HG03442 (cell line): ENCODE results near the gene CYP39A1.

Experiments used
- ATAC-seq: cut with Tn5 transposase; IDR thresholded peaks from one replicate; pipeline ENCODE4 v1.9.1; 2021; ENCODE audit warnings: mild to moderate bottlenecking, moderate library complexity; ENCODE audit not compliant: unreplicated experiment

CYP39A1 gene

DNA sequence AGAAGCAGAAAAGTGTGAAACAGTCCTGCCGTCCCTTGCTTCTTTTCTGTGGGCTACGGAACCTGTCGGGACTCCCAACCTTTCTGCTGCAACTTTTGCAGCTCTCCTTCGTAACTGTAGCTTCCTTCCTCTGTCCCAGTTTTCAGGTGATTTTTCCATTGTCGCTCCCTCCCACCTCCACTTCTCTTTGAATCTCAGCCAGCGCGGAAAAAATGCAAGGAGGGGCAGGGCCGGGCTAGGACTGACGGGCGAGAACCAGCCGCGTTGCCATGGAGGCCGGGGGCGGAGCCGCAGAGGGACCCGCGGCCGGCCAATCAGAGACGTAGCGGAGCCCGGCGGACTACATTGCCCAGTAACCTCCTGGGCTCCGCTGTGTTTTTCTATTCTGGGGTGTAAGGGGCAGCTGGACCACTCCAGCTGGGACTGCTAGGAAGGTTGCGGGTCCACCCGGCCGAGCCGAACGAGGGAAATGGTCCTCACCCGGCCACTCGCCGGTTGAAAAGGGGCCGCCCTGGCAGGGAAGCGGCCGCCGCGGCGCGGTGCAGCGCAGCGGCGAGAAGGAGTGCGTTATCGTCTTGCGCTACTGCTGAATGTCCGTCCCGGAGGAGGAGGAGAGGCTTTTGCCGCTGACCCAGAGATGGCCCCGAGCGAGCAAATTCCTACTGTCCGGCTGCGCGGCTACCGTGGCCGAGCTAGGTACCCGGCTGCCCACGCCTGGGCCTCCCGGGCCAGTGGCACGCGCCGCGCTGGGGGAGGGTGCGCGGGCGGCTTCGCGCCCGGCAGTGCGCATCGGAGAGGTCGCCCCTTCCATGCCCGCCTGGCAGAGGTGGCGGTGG is at the start of gene CYP39A1, which contains the start of gene SLC25A27:
Gene CYP39A1 (minus strand): TSS at position 216 of the 836 bp plus-strand sequence. CDS start 236 bp downstream, outside the sequence.
Gene SLC25A27 (plus strand): TSS at position 373 of the 836 bp plus-strand sequence. CDS start 218 bp downstream, at position 591.
- ATAC-seq = peak; percentile 100

DNA sequence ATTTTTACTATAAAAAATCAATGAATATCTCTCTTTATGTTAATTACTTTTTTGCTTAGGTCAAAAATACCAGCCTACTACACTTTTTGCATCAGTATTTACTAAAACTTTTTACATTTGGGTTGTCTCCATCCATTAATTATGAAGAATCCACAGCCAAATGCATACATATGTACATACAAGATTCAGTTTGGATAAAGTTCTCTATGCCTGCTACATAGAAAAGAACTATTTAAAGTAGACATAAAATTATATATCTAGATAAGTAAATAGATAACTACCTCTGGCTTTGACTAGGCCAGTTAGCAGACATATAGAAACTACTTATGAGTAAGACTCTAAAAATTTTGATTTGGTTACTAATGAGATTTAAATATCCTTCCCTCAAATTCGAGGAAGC is 47.4 kb upstream of the CYP39A1 start:
- ATAC-seq = no peak

DNA sequence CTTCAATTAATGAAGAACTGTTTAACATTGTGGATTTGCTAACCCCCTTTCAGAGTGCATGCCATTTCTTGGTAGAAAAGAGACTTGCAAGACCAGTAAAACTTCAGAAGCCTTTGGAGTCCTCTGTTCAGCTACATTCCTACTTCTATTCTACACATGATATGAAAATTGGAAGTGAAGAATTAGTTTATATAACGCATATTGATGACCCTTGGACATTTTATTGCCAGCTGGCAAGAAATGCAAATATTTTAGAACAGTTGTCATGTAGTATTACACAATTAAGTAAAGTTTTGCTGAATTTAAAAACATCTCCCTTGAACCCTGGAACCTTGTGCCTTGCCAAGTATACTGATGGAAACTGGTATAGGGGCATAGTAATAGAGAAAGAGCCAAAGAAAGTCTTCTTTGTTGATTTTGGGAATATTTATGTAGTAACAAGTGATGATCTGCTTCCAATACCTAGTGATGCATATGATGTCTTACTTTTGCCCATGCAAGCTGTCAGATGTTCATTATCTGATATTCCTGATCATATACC is 38.4 kb upstream of the CYP39A1 start:
- ATAC-seq = no peak

DNA sequence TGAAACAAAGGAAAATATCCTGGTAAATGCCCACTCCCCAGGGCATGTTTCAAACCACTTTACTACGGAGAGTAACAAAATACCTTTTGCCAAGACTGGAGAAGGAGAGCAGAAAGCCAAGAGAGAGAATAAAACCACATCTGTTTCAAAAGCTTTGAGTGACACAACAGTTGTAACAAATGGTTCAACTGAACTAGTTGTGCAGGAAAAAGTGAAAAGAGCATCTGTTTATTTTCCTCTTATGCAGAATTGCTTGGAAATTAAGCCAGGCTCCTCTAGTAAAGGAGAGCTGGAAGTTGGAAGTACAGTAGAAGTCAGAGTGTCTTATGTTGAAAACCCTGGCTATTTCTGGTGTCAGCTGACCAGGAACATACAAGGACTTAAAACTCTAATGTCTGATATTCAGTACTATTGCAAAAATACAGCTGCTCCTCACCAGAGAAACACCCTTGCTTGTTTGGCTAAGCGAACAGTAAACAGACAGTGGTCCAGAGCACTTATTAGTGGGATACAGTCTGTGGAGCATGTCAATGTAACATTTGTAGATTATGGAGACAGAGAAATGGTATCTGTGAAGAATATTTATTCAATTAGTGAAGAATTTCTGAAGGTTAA is 37.6 kb upstream of the CYP39A1 start:
- no peak for ATAC-seq

GRCh38 chr6:46689657-46690056 is 37.0 kb upstream of the CYP39A1 start:
- no peak for ATAC-seq

DNA sequence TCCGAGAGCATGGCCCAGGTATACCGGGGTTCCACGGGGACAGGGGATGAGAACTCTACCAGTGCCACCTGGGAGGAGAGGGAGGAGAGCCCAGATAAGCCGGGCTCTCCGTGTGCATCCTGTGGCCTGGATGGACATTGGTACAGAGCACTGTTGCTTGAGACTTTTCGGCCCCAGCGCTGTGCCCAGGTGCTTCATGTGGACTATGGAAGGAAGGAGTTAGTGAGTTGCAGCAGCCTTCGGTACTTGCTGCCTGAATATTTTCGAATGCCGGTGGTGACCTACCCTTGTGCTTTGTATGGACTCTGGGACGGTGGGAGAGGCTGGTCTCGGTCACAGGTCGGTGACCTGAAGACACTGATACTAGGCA is 36.3 kb upstream of the CYP39A1 start:
- ATAC-seq = no peak

DNA sequence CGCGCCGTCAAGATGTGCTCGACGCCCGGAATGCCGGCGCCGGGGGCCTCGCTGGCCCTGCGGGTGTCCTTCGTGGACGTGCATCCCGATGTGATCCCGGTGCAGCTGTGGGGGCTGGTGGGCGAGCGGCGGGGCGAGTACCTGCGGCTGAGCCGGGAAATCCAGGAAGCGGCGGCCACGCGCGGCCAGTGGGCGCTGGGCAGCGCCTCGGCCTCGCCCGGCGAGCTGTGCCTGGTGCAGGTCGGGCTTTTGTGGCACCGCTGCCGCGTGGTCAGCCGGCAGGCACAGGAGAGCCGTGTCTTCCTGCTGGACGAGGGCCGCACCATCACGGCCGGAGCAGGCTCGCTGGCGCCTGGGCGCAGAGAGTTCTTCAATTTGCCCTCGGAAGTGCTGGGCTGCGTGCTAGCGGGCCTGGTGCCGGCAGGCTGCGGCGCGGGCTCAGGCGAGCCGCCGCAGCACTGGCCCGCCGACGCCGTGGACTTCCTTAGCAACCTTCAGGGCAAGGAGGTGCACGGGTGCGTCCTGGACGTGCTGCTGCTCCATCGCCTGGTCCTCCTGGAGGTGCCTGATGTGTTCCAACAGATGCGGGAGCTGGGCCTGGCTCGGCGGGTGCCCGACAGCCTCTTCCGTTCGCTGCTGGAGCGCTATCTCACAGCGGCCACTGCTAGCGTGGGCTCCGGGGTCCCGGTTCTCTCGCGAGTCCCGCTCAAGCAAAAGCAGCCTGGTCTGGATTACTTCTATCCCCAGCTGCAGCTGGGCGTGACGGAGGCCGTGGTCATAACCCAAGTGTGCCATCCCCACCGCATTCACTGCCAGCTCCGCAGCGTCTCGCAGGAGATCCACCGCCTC is 35.7 kb upstream of the CYP39A1 start:
- no peak for ATAC-seq

GRCh38 chr6:46687619-46688097 is 35.0 kb upstream of the CYP39A1 start, which contains the start of gene TDRD6:
Gene TDRD6 (plus strand): TSS chr6:46687885. CDS start chr6:46688129, 244 bp downstream.
- no peak for ATAC-seq

DNA sequence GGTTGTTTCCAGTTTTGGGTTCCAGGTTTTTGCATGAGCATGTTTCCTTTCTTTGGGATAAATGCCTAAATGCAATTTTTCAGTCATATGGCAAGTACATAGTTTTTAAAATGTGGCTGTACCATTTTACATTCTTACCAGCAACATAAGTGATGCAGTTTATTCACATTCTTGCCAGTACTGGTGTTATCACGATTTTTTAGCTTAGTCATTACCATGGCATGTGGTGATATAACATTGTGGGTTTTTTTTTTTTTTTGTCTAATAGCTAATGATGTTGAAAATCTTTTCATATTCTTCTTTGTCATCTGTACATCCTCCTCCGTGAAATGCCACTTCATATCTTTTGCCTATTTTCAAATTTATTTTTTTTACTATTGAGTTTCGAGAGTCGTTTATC is 32.2 kb upstream of the CYP39A1 start:
- no peak for ATAC-seq

DNA sequence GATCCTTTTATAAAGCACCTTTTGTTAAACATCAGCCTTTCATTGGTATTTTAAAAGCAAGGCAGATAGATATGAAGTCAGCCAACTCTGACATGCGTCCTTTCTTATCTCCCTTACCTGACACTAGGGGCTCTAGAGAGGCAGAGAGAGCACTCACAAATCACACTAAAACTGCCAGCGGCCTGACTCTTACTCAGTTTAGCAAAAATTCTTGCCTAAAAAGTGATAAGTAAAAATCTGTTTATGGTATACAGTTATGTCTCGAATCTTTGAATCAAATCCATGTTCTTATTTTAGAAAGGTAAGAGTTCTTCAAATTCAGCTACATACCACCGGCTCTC is 24.7 kb upstream of the CYP39A1 start:
- no peak for ATAC-seq

DNA sequence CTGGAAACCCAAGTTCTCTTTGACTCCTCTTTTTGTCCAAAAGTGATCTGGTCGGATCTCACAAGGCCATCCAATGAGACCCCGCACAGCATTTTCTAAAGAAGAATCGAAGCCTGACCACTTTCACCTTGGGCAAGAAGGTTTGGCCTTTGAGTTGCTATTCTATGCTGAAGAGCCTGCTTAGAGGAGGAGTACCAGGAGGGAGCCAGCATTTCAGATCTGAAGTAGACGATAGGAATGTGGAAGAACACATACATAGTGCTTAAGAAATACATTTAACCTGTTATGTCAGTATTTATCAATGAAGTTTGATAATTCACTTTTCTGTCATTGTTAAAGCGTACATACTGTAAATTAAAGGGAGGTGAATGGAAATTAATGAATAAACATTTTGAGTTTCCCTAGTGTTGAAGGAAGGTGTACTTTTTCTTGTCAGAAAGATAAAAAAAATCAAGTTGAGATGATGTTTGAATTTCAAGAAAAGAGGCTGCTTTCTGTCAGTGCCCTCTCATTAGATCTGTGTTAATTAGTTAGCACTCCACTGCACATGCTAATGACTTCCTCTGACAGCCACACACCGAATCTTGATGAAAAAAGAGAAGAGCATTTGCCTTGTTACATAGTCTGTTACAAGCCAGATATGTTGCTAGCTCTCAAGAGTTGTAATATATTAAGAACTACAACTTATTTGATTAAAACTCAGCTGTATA is 24.1 kb upstream of the CYP39A1 start:
- no peak for ATAC-seq

GRCh38 chr6:46674410-46674809 is 21.8 kb upstream of the CYP39A1 start:
- ATAC-seq = no peak

GRCh38 chr6:46667377-46667776 is 14.8 kb upstream of the CYP39A1 start:
- ATAC-seq = no peak

DNA sequence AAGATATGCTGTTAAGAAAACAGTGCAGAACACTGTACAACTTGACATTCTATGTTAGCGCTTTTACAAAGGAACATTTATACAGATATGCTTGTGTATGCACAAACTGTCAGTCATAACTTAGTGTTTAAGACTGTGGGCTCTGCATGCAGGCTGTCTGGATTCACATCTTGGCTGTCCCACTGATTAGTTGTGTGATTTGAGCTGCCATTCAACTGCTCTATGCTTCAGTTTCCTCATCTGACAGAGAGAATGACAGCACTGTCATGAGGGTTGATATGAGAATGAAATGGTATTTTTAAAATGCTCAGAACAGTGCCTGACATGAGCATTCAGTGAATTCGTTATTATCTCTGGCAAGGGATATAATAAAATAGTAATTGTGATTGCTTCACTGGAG is 8.9 kb upstream of the CYP39A1 start:
- ATAC-seq = no peak

- no peak for ATAC-seq
These were observed 5.0 kb upstream of the CYP39A1 start for GRCh38 chr6:46657642-46658041.

GRCh38 chr6:46655803-46656202 is 3.2 kb upstream of the CYP39A1 start:
- ATAC-seq = no peak

DNA sequence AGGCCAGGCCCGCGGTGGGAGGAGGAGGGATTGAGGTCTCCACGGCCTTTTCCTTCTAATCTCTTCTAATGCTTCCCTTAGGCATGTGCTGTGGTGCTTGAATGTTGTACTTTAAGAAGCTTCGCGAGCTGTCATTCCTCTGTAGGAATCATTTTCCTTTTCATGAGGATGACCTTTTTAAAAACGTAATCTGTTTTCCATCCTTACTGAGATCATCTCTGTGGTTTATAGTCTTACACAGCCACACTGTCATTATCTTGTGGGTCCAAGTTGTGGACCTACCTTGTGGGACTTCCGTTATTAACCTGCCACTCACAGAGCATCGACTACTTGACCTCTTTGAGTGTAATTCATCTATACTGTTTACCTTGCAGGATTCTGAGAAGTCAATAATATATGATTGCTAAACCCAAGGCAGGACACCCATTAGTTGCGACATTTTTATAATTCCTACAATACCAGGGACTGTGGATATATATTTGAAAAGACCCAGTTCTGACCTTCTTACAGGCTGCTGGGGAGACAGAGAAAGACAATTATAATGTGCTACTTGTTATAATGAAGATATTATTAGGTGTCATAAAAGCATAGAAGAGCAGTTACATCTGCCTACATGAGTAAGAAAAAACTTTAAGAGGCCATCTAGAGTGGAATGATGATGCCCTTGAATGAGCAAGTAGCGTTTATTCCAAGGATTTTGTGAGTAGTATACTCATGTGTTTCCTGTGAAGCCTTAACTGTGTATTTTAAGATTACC is 999 bp upstream of the CYP39A1 start:
- no peak for ATAC-seq

DNA sequence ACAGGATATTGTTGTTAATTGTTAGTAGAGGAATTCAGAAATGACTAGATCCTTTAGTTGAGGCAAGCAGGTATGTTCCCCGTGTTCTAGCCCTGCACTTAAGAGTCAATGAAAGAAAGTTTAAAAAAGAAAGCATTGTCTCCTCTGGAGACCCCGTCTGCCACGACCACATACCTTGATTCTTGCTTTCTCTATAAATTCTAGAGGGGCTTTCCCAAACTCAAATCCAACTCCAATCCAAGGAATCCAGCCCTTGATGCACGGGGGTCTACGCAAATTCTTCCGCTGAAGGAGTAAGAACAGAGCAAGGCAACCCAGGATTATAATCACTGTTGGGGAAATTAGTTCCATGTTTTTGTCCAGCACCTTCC is 401 bp downstream of the CYP39A1 start:
- no peak for ATAC-seq

DNA sequence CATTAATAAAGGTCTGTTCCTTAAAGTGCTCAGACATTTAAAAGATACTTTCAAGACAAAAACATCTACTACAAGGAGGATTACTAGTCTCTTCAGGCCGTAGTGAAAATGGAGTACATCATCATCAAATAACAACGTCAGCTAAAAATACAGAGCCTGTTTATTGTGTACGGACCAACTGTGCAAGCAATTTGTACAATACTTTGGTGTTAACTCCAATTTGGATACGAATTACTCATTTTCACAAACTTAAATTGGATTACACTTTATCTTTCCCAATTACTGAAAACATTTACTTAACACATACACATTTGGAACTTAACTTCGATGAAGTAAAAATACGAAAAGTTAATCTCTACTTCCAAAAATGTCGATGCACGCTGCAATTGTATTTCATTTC is 802 bp downstream of the CYP39A1 start:
- ATAC-seq = no peak

DNA sequence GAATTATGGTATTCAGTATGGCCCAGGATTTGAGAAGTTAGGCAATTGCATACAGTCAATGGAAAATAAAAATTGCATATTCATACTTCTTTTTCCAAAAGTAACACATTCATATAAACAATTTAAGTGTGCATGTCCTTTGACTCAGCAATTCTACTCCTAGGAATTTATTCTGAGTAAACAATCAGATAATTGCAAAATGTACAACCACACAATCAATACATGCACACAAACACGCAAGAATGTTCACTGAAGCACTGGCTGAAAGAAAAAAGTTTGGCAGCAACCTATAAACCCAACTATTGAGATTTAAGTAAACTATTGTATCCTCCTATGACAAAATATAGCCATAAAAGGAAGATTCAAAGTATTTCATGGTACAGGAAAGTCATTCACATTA is 1.6 kb downstream of the CYP39A1 start:
- ATAC-seq = no peak
